HepG2 (cell line): ENCODE results near the gene BMP6. TPM values are rescaled to one million over a fixed set of nuclear protein-coding genes. Genes with fewer than 3 reads are reported as not detected.

Experiments
- AKAP8 ChIP-seq: sonication (generic); formaldehyde crosslinking; IDR thresholded peaks from 2 replicates; pipeline ENCODE4 v1.5.1; 2020; ENCODE audit warnings: mild to moderate bottlenecking, missing genetic modification reagents
- DR1 ChIP-seq: sonication (generic); formaldehyde crosslinking; IDR thresholded peaks from 2 replicates; pipeline ENCODE4 v1.8.0; 2021; ENCODE audit warnings: mild to moderate bottlenecking, missing genetic modification reagents, inconsistent platforms
- IKZF4 ChIP-seq: sonication (generic); formaldehyde crosslinking; IDR thresholded peaks from 2 replicates; pipeline ENCODE4 v1.5.1; 2020; ENCODE audit warnings: borderline replicate concordance, mild to moderate bottlenecking, low read depth, missing genetic modification reagents; ENCODE audit errors: not compliant biosample characterization
- NR2F1 ChIP-seq, 2 experiments: fragments of 450-650 bp in 1 of 2; formaldehyde crosslinking in 1 of 2; IDR thresholded peaks; 2 replicates each; pipeline versions ENCODE4 v1.5.0 to v1.6.1; 2016 to 2020; ENCODE audit warnings: mild to moderate bottlenecking in 1 of 2, missing compliant biosample characterization in 1 of 2, missing genetic modification reagents in 1 of 2, moderate library complexity in 1 of 2
- POLR2AphosphoS5 ChIP-seq: IDR thresholded peaks from 2 replicates; pipeline ENCODE4 v1.6.1; 2012; ENCODE audit warnings: low read depth, low read length
- RERE ChIP-seq: IDR thresholded peaks from 2 replicates; pipeline ENCODE4 v1.6.1; 2016; ENCODE audit warnings: low read depth, missing genetic modification reagents, missing compliant biosample characterization
- TCF12 ChIP-seq, 2 experiments: fragments of 450-650 bp in 1 of 2; sonication (generic) in 1 of 2; formaldehyde crosslinking in 1 of 2; IDR thresholded peaks; 2 replicates each; pipeline versions ENCODE4 v1.6.1 to v1.8.0; 2017 to 2022; ENCODE audit warnings: antibody characterized with exemption in 1 of 2, mild to moderate bottlenecking in 1 of 2, missing genetic modification reagents in 1 of 2, moderate library complexity in 1 of 2
- ZNF317 ChIP-seq: sonication (generic); formaldehyde crosslinking; IDR thresholded peaks from 2 replicates; pipeline ENCODE4 v1.5.0; 2020; ENCODE audit warnings: mild to moderate bottlenecking, missing genetic modification reagents
- ZNF674 ChIP-seq: sonication (generic); formaldehyde crosslinking; IDR thresholded peaks from 2 replicates; pipeline ENCODE4 v1.5.0; 2020; ENCODE audit warnings: low read depth, mild to moderate bottlenecking, missing genetic modification reagents
- polyA plus RNA-seq, 8 experiments: library from polyadenylated mRNA; depleted of rRNA in 3 of 8; stranded (reverse) in 7 of 8; unstranded in 1 of 8; fragments of >200 nt; fragmentation: Illumina TruSeq in 4 of 8; extraction: Trizol in 4 of 8; gene quantifications; 2 replicates each; pipeline versions ENCODE4 v1.2.1 to v1.2.3, GENCODE V29; 2011 to 2016; ENCODE audit warnings: low read depth in 4 of 8, missing spikeins in 1 of 8, mixed read lengths in 1 of 8; ENCODE audit not compliant: insufficient read depth in 1 of 8
- total RNA-seq, 5 experiments: library from RNA; depleted of rRNA; stranded (reverse); fragments of >200 nt; fragmentation: Illumina TruSeq; extraction: Trizol; gene quantifications; 2 replicates each; pipeline ENCODE4 v1.2.3, GENCODE V29; 2016; ENCODE audit warnings: low read depth in 1 of 5

Gene BMP6
- total and polyA plus RNA-seq, 2 of the 13 experiments (the other 11 are each of a cell fraction or from before 2014, with no cell fraction given) = 0.09 to 0.18 TPM

- no peak for TF ChIP-seq AKAP8
- no peak for TF ChIP-seq RERE (CRISPR knock-in tag)
- TF ChIP-seq DR1 (CRISPR knock-in tag) = no peak
- no peak for TF ChIP-seq IKZF4 (CRISPR knock-in tag)
- TF ChIP-seq POLR2AphosphoS5 = no peak
- TF ChIP-seq ZNF317 = no peak
- TF ChIP-seq NR2F1 (CRISPR knock-in tag; IDR thresholded peaks at IDR 0.05) = no peak
- TF ChIP-seq ZNF674 (CRISPR knock-in tag) = no peak
- TF ChIP-seq TCF12 (IDR thresholded peaks at IDR 0.05) = no peak
- TF ChIP-seq TCF12 (CRISPR knock-in tag; IDR thresholded peaks at IDR 0.05) = no peak
- TF ChIP-seq, all 625 proteins: peak for 0
These were observed 44.5 kb upstream of the BMP6 start (continued) for GRCh38 chr6:7681449-7681848.
